Suprapubic skin (tissue), 3 donors: Measurements from ENCODE around the gene PCGF3.

Experiments
- CTCF ChIP-seq, 2 donors: fragments of 200-600 bp in 1 of 2; fragments of 450-650 bp in 1 of 2; sonication (generic) in 1 of 2; IDR thresholded peaks; one replicate each; pipeline ENCODE4 v1.5.1; 2016 to 2019; ENCODE audit warnings: antibody characterized with exemption in 2 of 2, mild to moderate bottlenecking in 1 of 2, moderate library complexity in 1 of 2
- POLR2AphosphoS5 ChIP-seq, 3 donors: sonication (generic); formaldehyde crosslinking; IDR thresholded peaks; one replicate each; pipeline ENCODE4 v1.6.1; 2017; ENCODE audit warnings: antibody characterized with exemption in 3 of 3

GRCh38 chr4:675036-675882 is 30.4 kb upstream of the PCGF3 start:
- TF ChIP-seq CTCF (IDR thresholded peaks at IDR 0.05) (no peak), POLR2AphosphoS5 (IDR thresholded peaks at IDR 0.05) (no peak)
